ENCODE data around the gene XPO6. TPM values are rescaled to one million over a fixed set of nuclear protein-coding genes. Genes with fewer than 3 reads are reported as not detected.

XPO6 gene
- polyA plus RNA-seq: 111 to 127 TPM (median 114 TPM) in 3 replicates
- 65.0 TPM for polyA plus RNA-seq (2011; ENCODE audit: low read depth)
- 125 and 145 TPM in 2 replicates for polyA plus RNA-seq (2011; cell fraction: cytosol; rRNA removed)
- 184 and 202 TPM in 2 replicates for polyA plus RNA-seq (2011; cell fraction: nucleus; rRNA removed)
- polyA plus RNA-seq (2012; ENCODE audit: low replicate concordance): 54.3 and 83.4 TPM in 2 replicates
- 211 to 400 TPM (median 230 TPM) in 3 replicates for polyA minus RNA-seq
- 181 TPM for polyA minus RNA-seq (2011; cell fraction: cytosol; rRNA and poly(A)+ RNA removed)
- polyA minus RNA-seq (2011; cell fraction: nucleus; rRNA and poly(A)+ RNA removed): 136 and 217 TPM in 2 replicates

GRCh38 chr16:28211758-28212531, at the start of gene XPO6:
XPO6 (minus strand) TSS chr16:28211965; CDS start chr16:28211368, 597 bp downstream.
- Histone ChIP-seq H2AFZ (ENCODE audit: control insufficient read depth, low read length) (peak within 1 kb of the TSS; percentile 93), H4K20me1 (ENCODE audit: control insufficient read depth, extremely low read depth, insufficient read depth, low read length) (peaks cover 22% of the 10 kb centered on the region), H3K9ac (ENCODE audit: control insufficient read depth, extremely low read depth, insufficient read depth, low read length) (peak within 1 kb of the TSS; percentile 94), H3K4me2 (ENCODE audit: control insufficient read depth, extremely low read depth, insufficient read depth, low read depth, low read length) (peak within 1 kb of the TSS; percentile 89), H3K27me3 (ENCODE audit: control insufficient read depth, extremely low read depth, insufficient read depth, low read length) (no peaks in the 10 kb centered on the region), H3K27ac (ENCODE audit: control insufficient read depth, insufficient read depth, low read length) (peak within 1 kb of the TSS; percentile 90), H3K79me2 (ENCODE audit: control insufficient read depth, insufficient read depth, low read length) (peaks cover 44% of the 10 kb centered on the region), H3K4me1 (ENCODE audit: control insufficient read depth, extremely low read depth, insufficient read depth, low read length) (peaks cover 26% of the 10 kb centered on the region), H3K9me3 (ENCODE audit: control insufficient read depth, low read depth, low read length) (no peaks in the 10 kb centered on the region), H3K4me3 (ENCODE audit: control insufficient read depth in 2 of 3, extremely low read depth in 1 of 3, insufficient read depth in 2 of 3, low read depth in 1 of 3, low read length in 3 of 3) (peak within 1 kb of the TSS; percentile 76 to 97 (median 93)), H3K9me1 (ENCODE audit: control insufficient read depth, extremely low read depth, insufficient read depth, low read length) (peaks cover 3% of the 10 kb centered on the region), H3K36me3 (ENCODE audit: control insufficient read depth in 2 of 2, extremely low read depth in 1 of 2, insufficient read depth in 2 of 2, low read length in 2 of 2) (peaks cover 9 to 10% of the 10 kb centered on the region in 2 experiments)
- no peak for TF ChIP-seq EZH2 (IDR thresholded peaks at IDR 0.05; ENCODE audit: low read length)
- no peak for TF ChIP-seq CTCF (optimal IDR thresholded peaks at IDR 0.05 in 1 of 3, IDR thresholded peaks at IDR 0.05 in 1 of 3, conservative IDR thresholded peaks at IDR 0.05 in 1 of 3; ENCODE audit: extremely low read depth in 1 of 3, insufficient read depth in 2 of 3, low read length in 3 of 3)
- dilution Hi-C loops (cut with MboI; ENCODE audit: extremely low pct_ligation_motif_present, low sequenced_read_pairs): no loop called here
- peak; percentile 30 for DNase-seq (ENCODE audit: low read depth, low spot score)
- no peak for FAIRE-seq

GRCh38 chr16:28260193-28260592, 48.4 kb upstream of the XPO6 start:
- H3K27me3 ChIP-seq (ENCODE audit: control insufficient read depth, extremely low read depth, insufficient read depth, low read length): peaks cover 41% of the 10 kb centered on the region

More at GRCh38 chr16:28260193-28260592, 48.4 kb upstream of the XPO6 start:
- Histone ChIP-seq H2AFZ (ENCODE audit: control insufficient read depth, low read length) (no peak overlapping the region), H3K79me2 (ENCODE audit: control insufficient read depth, insufficient read depth, low read length) (no peaks in the 10 kb centered on the region), H3K9me1 (ENCODE audit: control insufficient read depth, extremely low read depth, insufficient read depth, low read length) (no peaks in the 10 kb centered on the region), H3K9me3 (ENCODE audit: control insufficient read depth, low read depth, low read length) (no peaks in the 10 kb centered on the region), H3K4me3 (ENCODE audit: control insufficient read depth in 2 of 3, extremely low read depth in 1 of 3, insufficient read depth in 2 of 3, low read depth in 1 of 3, low read length in 3 of 3) (no peak overlapping the region), H4K20me1 (ENCODE audit: control insufficient read depth, extremely low read depth, insufficient read depth, low read length) (no peaks in the 10 kb centered on the region), H3K4me1 (ENCODE audit: control insufficient read depth, extremely low read depth, insufficient read depth, low read length) (no peaks in the 10 kb centered on the region), H3K4me2 (ENCODE audit: control insufficient read depth, extremely low read depth, insufficient read depth, low read depth, low read length) (no peak overlapping the region), H3K9ac (ENCODE audit: control insufficient read depth, extremely low read depth, insufficient read depth, low read length) (no peak overlapping the region), H3K36me3 (ENCODE audit: control insufficient read depth in 2 of 2, extremely low read depth in 1 of 2, insufficient read depth in 2 of 2, low read length in 2 of 2) (no peaks in the 10 kb centered on the region), H3K27ac (ENCODE audit: control insufficient read depth, insufficient read depth, low read length) (no peak overlapping the region)
- TF ChIP-seq EZH2 (IDR thresholded peaks at IDR 0.05; ENCODE audit: low read length) (no peak), CTCF (optimal IDR thresholded peaks at IDR 0.05 in 1 of 3, IDR thresholded peaks at IDR 0.05 in 1 of 3, conservative IDR thresholded peaks at IDR 0.05 in 1 of 3; ENCODE audit: extremely low read depth in 1 of 3, insufficient read depth in 2 of 3, low read length in 3 of 3) (no peak)
- no peak for FAIRE-seq
- no peak for DNase-seq (ENCODE audit: low read depth, low spot score)
- dilution Hi-C loops (cut with MboI; ENCODE audit: extremely low pct_ligation_motif_present, low sequenced_read_pairs): no loop called here
